Renal pelvis (tissue), 4 donors: ENCODE measurements around the gene RPEL1. TPM values are rescaled to one million over a fixed set of nuclear protein-coding genes. Genes with fewer than 3 reads are reported as not detected.

Experiments used
- DNase-seq: peaks from one replicate; pipeline ENCODE4 v3.0.0-alpha.2; 2013
- polyA plus RNA-seq, 3 donors: library from polyadenylated mRNA; unstranded; fragments of 120-200 nt; gene quantifications; one replicate each; pipeline ENCODE4 v1.2.1, GENCODE V29; 2013; ENCODE audit not compliant: insufficient read length in 3 of 3

Gene RPEL1
- polyA plus RNA-seq, 3 donors, result 0.11 to 0.21 TPM; not detected in 1

DNA sequence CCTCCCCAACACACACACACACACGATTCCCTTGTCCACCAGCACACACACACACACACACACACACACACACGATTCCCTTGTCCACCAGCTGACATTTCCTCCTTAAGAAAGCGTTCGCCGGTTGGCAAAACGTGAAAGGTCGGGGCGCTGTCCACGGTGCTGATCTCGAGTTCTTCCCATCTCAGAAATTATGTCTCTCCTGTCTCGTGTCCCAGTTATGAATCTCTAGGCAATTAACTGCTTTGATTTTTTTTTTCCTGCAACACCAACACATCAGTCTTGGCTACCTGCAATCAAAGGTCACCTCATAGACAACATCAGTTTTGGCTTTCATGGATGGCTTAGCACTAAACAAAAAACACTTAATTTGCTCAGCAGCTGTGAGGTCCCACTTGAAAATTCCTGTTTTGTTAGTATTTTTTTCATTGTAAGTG is 33.2 kb downstream of the RPEL1 start:
- DNase-seq, result peak; percentile 64

DNA sequence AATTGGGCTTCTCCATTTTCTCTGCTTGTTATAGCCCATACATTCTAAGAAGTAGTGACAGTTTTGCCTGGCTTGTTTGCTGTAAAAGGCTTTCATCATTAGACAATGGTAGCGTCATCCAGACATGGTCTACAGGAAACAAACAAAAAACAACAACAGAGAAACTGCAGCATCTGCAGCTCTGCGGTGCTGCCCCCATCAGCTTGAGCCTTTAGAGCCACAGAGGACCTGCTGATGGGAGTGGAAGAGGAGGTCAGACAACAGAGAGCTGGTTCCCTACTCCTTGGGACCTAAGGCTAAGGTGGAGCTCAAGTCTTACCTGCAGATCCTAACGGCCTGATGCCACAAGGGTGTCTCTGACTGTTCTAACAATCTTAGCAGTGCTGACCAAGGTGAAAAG is 34.3 kb downstream of the RPEL1 start:
- no peak for DNase-seq

DNA sequence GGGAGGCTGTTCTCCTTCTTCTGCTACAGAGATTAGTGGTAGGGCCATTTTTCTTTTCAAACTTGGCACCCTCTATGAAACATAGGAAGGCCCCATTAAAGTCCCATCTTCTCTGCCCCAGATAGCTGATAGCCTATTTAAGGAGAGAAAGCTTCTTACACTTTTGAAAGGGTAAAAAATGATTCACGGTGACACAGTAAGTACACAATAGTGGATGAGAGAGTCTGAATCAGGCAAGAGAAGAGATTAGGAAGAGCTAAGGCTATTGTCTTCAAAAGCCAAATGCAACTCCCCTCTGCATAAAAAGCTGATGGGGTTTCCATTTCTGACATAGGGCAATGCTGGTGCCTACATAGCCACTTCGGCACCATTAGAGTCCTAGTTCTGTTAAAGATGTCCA is 34.8 kb downstream of the RPEL1 start:
- no peak for DNase-seq

DNA sequence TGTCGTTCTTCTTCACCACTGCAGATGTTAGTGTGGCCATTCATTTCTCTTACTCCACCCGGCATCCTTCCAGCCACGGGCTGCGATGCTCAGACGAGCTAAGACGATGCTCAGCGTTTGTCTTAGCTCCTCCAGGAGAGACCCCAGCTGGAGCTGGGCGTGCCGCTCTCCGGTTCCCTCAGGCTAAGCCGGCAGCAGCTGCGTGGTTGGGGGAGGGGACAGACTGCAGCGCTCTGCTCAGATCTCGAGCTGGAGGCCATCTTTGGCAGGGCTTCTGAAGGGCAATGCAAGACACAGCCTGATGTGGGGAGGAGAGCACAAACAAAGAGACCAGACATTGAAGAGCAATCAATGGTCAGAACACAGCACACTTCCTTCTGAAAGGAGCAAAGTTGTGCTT is 36.1 kb downstream of the RPEL1 start:
- peak; percentile 23 for DNase-seq

DNA sequence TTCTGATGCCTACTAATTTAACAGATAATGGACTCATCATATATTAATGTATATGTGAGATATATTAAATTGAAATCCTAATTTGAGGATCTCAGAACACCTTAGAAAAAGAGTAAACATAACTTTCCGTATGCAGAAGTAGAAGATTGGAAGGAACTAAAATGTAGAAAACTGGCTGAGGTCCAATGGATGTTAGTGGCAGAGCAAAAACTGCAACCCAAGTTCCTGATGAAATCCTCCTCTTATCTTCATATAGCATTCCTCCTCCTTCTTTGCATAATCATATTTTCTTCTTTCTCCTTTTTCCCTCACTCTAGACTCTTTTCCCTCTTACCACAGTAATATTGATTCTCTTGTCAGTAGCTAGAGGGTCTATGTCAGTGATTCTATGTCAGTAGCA is 37.3 kb downstream of the RPEL1 start:
- DNase-seq, result no peak

DNA sequence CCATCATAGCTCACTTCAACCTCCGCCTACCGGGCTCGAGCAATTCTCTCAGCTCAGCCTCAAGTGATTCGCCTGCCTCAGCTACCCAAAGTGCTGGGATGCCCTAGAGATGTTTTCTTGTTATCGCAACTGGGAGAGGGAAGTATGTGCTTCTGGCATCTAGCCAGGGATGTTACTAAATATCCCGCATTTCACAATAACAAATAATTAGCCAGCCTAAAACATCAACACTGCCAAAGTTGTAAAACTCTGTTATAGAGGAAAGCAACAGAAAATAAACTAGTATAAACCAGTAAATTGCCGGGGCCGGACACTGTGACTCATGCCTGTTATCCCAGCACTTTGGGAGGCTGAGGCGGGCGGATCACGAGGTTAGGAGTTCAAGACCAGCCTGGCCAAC is 38.5 kb downstream of the RPEL1 start:
- no peak for DNase-seq

DNA sequence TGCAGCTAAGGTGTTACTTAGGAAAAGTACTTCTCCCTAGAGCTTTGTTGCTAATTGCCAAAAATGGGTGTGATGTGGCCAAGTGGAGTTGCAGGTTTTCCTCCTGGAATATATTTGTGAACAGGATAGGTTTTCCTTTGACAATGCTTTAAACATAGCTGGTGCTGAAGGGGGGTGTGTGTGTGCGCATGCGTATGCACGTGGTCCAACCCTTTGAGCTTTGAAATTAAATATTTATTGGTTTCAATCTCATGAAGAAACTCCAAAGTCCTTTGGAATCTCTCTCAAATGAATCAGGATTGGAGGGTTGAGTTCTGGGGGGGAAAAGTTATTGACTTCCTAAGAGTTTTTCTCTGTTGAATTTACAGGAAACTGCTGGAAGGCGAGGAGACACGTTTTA is 42.3 kb downstream of the RPEL1 start:
- no peak for DNase-seq

DNA sequence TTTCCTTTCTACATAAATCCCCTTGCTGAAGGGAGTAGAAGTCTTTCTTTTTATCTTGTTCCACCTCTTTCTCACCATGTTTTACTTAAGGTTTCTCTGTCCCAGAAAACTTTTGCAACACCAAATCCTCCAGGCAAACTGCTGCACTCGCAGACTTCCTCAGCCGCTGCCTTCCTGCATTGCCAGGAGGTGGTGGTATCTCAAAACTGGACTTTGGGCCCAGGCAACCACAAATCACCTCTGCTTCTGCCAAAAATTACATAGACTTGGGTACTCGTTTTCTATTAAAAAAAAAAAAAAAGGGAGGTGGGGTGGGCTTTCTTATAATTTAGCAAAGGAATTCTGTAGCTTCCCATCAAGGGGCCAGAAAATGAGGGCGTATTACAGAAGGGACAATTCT is 45.9 kb downstream of the RPEL1 start:
- no peak for DNase-seq

DNA sequence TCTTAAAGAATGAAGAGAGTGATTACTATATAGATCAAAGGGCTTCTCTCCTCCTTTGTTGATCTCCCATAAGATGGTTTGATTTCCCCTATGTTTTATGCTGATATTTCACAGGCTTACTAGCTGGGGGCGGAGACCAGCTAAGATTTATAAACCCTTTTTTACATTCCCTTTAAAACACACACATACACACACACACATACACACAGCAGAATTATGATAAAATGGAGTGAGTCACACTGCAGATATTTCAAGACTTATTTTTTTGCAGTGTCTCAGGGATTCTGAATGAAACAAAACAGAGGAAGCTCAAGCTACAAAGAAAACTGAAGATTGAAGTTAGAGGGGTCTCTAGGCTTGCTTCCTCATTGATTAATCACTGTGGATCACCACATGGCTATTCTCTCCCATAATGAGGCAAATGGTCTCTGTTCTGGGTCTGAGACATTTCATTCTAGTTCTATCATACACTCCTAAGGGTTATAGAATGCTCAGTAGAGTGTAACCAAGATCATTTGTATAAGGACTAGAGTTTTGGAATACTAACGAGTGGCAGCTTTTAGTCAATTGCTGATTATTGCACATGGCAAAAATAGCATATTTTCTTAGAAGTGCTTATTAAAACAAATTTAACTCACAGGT is 49.8 kb downstream of the RPEL1 start:
- DNase-seq, result no peak

Other genes with a start within 250 kb of the RPEL1 start
- gene NT5C2, start 52.6 kb upstream of the RPEL1 start, polyA plus RNA-seq, result 100 to 1,000 TPM in 2 of 3 donors, 10 to 100 TPM in 1; 83.5 to 125 (median 112) TPM
- 1 to 10 TPM in 1 of 3 donors, under 1 TPM in 2; 0.18 to 1.2 (median 0.31) TPM for gene INA, start 31.3 kb downstream of the RPEL1 start, polyA plus RNA-seq
- gene PCGF6, start 105.3 kb downstream of the RPEL1 start, polyA plus RNA-seq, result 10 to 100 TPM; 11.8 to 13.6 (median 12.3) TPM
- gene TAF5, start 122.1 kb downstream of the RPEL1 start, polyA plus RNA-seq, result 1 to 10 TPM; 6.9 to 8.1 (median 7.9) TPM
- gene ATP5MK, start 150.6 kb downstream of the RPEL1 start, polyA plus RNA-seq, result 100 to 1,000 TPM; 196 to 243 (median 202) TPM
- 10 to 100 TPM; 35.9 to 44.9 (median 42.7) TPM for gene PDCD11, start 150.7 kb downstream of the RPEL1 start, polyA plus RNA-seq
- gene CALHM2, start 206.5 kb downstream of the RPEL1 start, polyA plus RNA-seq, result 10 to 100 TPM; 12.9 to 14.4 (median 14.3) TPM
- under 1 TPM in 2 of 3 donors, not detected in 1; 0.06 to 0.14 TPM for gene CALHM1, start 213.0 kb downstream of the RPEL1 start, polyA plus RNA-seq
- not detected for gene CALHM3, start 233.4 kb downstream of the RPEL1 start, polyA plus RNA-seq
- gene NEURL1, start 247.8 kb downstream of the RPEL1 start, polyA plus RNA-seq, result 1 to 10 TPM; 1.9 to 2.3 (median 1.9) TPM